Ishikawa (cell line): ENCODE measurements around the gene GLIS1.

Experiments used
- FOXM1 ChIP-seq: IDR thresholded peaks from 2 replicates; pipeline ENCODE4 v1.6.1; 2012; ENCODE audit warnings: low read depth, borderline replicate concordance
- TCF12 ChIP-seq: IDR thresholded peaks from 2 replicates; pipeline ENCODE4 v1.6.1; 2012; ENCODE audit warnings: low read depth

GRCh38 chr1:53545663-53546408 lies 193.1 kb downstream of the GLIS1 start:
- TF ChIP-seq TCF12 (no peak), FOXM1 (no peak)
